Liver (tissue), 9 donors: ENCODE results near the gene TUSC2. TPM values are rescaled to one million over a fixed set of nuclear protein-coding genes. Genes with fewer than 3 reads are reported as not detected.

ENCODE experiments used
- DNase-seq: peaks from one replicate; pipeline ENCODE4 v3.0.0-alpha.2; 2017; ENCODE audit warnings: low spot score
- H3K27ac ChIP-seq, 2 donors: one replicate each; pipeline ENCODE4 v1.7.0; 2013; ENCODE audit warnings: inconsistent platforms in 2 of 2, low read length in 2 of 2, control low read depth in 1 of 2, low read depth in 1 of 2, mild to moderate bottlenecking in 1 of 2
- H3K27me3 ChIP-seq, 4 donors: one replicate each; pipeline versions ENCODE4 v1.6.1 to v1.7.0; 2013; ENCODE audit warnings: low read length in 3 of 4, inconsistent platforms in 1 of 4, mild to moderate bottlenecking in 1 of 4, moderate library complexity in 1 of 4; ENCODE audit not compliant: control insufficient read depth in 4 of 4, insufficient read depth in 4 of 4
- H3K36me3 ChIP-seq, 4 donors: one replicate each; pipeline versions ENCODE4 v1.6.1 to v1.7.0; 2013; ENCODE audit warnings: low read length in 3 of 4, mild to moderate bottlenecking in 3 of 4, low read depth in 1 of 4, moderate library complexity in 1 of 4; ENCODE audit not compliant: control insufficient read depth in 4 of 4, insufficient read depth in 3 of 4
- H3K4me1 ChIP-seq, 4 donors: one replicate each; pipeline versions ENCODE4 v1.6.1 to v1.7.0; 2013; ENCODE audit warnings: low read length in 3 of 4, mild to moderate bottlenecking in 3 of 4, moderate library complexity in 1 of 4; ENCODE audit not compliant: control insufficient read depth in 4 of 4, insufficient read depth in 4 of 4
- H3K4me3 ChIP-seq, 3 donors: one replicate each; pipeline versions ENCODE4 v1.6.1 to v1.7.0; 2013; ENCODE audit warnings: low read length in 3 of 3, control low read depth in 1 of 3, low read depth in 1 of 3, mild to moderate bottlenecking in 1 of 3
- H3K9ac ChIP-seq, 2 donors: one replicate each; pipeline ENCODE4 v1.7.0; 2013; ENCODE audit warnings: low read length in 2 of 2, mild to moderate bottlenecking in 2 of 2, moderate library complexity in 2 of 2, control low read depth in 1 of 2, low read depth in 1 of 2
- H3K9me3 ChIP-seq, 4 donors: one replicate each; pipeline versions ENCODE4 v1.6.1 to v1.7.0; 2013; ENCODE audit warnings: low read length in 3 of 4; ENCODE audit not compliant: control insufficient read depth in 4 of 4
- EGR1 ChIP-seq, 2 donors: IDR thresholded peaks; 2 replicates each; pipeline ENCODE4 v1.6.1; 2016 to 2018; ENCODE audit warnings: antibody characterized with exemption in 2 of 2, low read depth in 2 of 2
- FOXA1 ChIP-seq: IDR thresholded peaks from 2 replicates; pipeline ENCODE4 v1.6.1; 2016; ENCODE audit warnings: antibody characterized with exemption
- FOXA2 ChIP-seq: IDR thresholded peaks from 2 replicates; pipeline ENCODE4 v1.6.1; 2016; ENCODE audit warnings: antibody characterized with exemption
- GABPA ChIP-seq, 2 donors: IDR thresholded peaks in 1 of 2; conservative IDR thresholded peaks in 1 of 2; 2 replicates each; pipeline ENCODE4 v1.6.1; 2016; ENCODE audit warnings: antibody characterized with exemption in 2 of 2, mild to moderate bottlenecking in 1 of 2, moderate library complexity in 1 of 2
- HNF4A ChIP-seq, 2 donors: conservative IDR thresholded peaks; 2 replicates each; pipeline ENCODE4 v1.6.1; 2016; ENCODE audit warnings: antibody characterized with exemption in 2 of 2, mild to moderate bottlenecking in 2 of 2
- HNF4G ChIP-seq: IDR thresholded peaks from 2 replicates; pipeline ENCODE4 v1.6.1; 2016; ENCODE audit warnings: antibody characterized with exemption
- JUND ChIP-seq, 2 donors: IDR thresholded peaks; 2 replicates each; pipeline ENCODE4 v1.6.1; 2016; ENCODE audit warnings: antibody characterized with exemption in 2 of 2
- NR2F2 ChIP-seq: IDR thresholded peaks from 2 replicates; pipeline ENCODE4 v1.6.1; 2016; ENCODE audit warnings: antibody characterized with exemption
- RAD21 ChIP-seq, 2 donors: IDR thresholded peaks; 2 replicates each; pipeline ENCODE4 v1.6.1; 2016; ENCODE audit warnings: antibody characterized with exemption in 2 of 2, mild to moderate bottlenecking in 2 of 2
- RXRA ChIP-seq, 2 donors: IDR thresholded peaks; 2 replicates each; pipeline ENCODE4 v1.6.1; 2017 to 2018; ENCODE audit warnings: antibody characterized with exemption in 2 of 2, mild to moderate bottlenecking in 1 of 2
- SP1 ChIP-seq: IDR thresholded peaks from 2 replicates; pipeline ENCODE4 v1.6.1; 2018; ENCODE audit warnings: antibody characterized with exemption, mild to moderate bottlenecking
- TAF1 ChIP-seq: conservative IDR thresholded peaks from 2 replicates; pipeline ENCODE4 v1.6.1; 2016; ENCODE audit warnings: antibody characterized with exemption, mild to moderate bottlenecking
- YY1 ChIP-seq: IDR thresholded peaks from 2 replicates; pipeline ENCODE4 v1.6.1; 2016; ENCODE audit warnings: antibody characterized with exemption, mild to moderate bottlenecking
- WGBS: extraction: QIAGEN DNeasy Blood & Tissue Kit; methylation state at CpG from one replicate; pipeline ENCODE4 v1.1.7; 2013; 5-methylcytosine and 5-hydroxymethylcytosine counted together
- polyA plus RNA-seq, 2 donors: library from polyadenylated mRNA; stranded (reverse) in 1 of 2; unstranded in 1 of 2; fragments of 200-250 nt in 1 of 2; fragments of >200 nt in 1 of 2; fragmentation: Nextera tagmentation in 1 of 2; extraction: Ambion mirVana in 1 of 2; gene quantifications; one replicate each; pipeline versions ENCODE4 v1.2.1 to v1.2.3, GENCODE V29; 2013 to 2015
- total RNA-seq, 2 donors: library from RNA; depleted of rRNA; stranded (reverse); fragments of >200 nt; gene quantifications; one replicate each; pipeline ENCODE4 v1.2.3, GENCODE V29; 2014
- TF ChIP-seq, protein P1 (sequence below): IDR thresholded peaks from 2 replicates; pipeline ENCODE4 v1.6.1; 2016; ENCODE audit warnings: antibody characterized with exemption
- TF ChIP-seq, protein P2 (sequence below): IDR thresholded peaks from 2 replicates; pipeline ENCODE4 v1.6.1; 2016; ENCODE audit warnings: antibody characterized with exemption
- TF ChIP-seq, protein P3 (sequence below): fragments of 150-350 bp; IDR thresholded peaks from 2 replicates; pipeline ENCODE4 v1.5.1; 2017; ENCODE audit warnings: improper control_type of control experiment, low read depth, low read length; ENCODE audit not compliant: missing input control
- TF ChIP-seq, protein P4 (sequence below): IDR thresholded peaks from 2 replicates; pipeline ENCODE4 v1.6.1; 2016; ENCODE audit warnings: antibody characterized with exemption, mild to moderate bottlenecking
- TF ChIP-seq, protein P5 (sequence below): IDR thresholded peaks from 2 replicates; pipeline ENCODE4 v1.6.1; 2016; ENCODE audit warnings: antibody characterized with exemption
- donor health status: healthy.
- donor health status: healthy.
- donor health status: healthy.
- donor health status: healthy.
- donor health status: healthy.

The TUSC2 gene
- total and polyA plus RNA-seq, 4 donors = 12.7 to 37.7 (median 21.7) TPM

DNA sequence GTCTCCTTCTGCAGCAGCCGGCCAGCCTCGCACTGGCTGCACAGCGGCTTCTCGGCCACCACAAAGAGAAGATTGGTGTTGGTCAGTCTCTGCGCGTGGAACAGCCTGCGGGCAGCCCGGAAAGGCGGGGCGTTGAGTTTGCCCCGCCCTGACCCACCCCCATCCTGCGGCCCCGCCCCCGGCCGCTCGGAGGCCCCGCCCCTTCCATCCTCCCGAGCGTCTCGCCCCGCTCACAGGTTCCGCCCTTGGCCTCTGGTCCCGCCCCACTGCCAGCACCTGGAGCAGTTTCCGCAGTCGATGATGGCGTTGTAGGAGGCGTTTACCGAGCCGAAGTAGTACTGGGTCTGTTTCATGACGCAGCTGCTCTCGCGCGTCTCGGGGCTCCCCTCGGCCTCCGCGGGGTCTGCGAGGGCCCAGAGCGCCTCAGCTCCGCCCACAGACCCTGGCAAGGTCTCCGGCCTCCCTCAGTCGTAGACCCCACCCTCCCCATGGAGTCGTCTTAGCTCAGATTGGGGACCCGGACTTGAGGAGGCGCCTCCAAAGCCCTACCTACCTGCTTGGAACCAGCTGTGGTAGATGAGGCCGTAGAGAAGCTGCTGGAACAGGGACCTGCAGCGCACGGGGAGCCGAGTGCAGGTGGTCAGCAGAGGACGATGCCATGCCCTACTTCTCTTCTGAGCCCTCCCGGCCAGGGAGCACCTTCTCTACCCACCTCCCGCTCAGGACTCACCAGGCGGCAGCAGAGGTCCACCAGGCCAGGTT is 37.2 kb upstream of the TUSC2 start:
- H3K9me3 ChIP-seq = no peaks in the 10 kb centered on the region
- peak overlapping the region in 1 of 2 donors; percentile 14 for H3K9ac ChIP-seq
- peaks cover 0 to 10% (median 6%) of the 10 kb centered on the region in 4 donors for H3K4me1 ChIP-seq
- TF ChIP-seq EGR1 (IDR thresholded peaks at IDR 0.05; ENCODE audit: low read depth in 2 of 2) = no peak
- TF ChIP-seq, protein P1, sequence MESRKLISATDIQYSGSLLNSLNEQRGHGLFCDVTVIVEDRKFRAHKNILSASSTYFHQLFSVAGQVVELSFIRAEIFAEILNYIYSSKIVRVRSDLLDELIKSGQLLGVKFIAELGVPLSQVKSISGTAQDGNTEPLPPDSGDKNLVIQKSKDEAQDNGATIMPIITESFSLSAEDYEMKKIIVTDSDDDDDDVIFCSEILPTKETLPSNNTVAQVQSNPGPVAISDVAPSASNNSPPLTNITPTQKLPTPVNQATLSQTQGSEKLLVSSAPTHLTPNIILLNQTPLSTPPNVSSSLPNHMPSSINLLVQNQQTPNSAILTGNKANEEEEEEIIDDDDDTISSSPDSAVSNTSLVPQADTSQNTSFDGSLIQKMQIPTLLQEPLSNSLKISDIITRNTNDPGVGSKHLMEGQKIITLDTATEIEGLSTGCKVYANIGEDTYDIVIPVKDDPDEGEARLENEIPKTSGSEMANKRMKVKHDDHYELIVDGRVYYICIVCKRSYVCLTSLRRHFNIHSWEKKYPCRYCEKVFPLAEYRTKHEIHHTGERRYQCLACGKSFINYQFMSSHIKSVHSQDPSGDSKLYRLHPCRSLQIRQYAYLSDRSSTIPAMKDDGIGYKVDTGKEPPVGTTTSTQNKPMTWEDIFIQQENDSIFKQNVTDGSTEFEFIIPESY = no peak
- no peak for TF ChIP-seq JUND (IDR thresholded peaks at IDR 0.05)
- TF ChIP-seq FOXA1 = no peak
- TF ChIP-seq NR2F2 = no peak
- no peak for TF ChIP-seq HNF4G
- TF ChIP-seq, protein P2, sequence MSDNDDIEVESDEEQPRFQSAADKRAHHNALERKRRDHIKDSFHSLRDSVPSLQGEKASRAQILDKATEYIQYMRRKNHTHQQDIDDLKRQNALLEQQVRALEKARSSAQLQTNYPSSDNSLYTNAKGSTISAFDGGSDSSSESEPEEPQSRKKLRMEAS = no peak
- TF ChIP-seq, protein P3, sequence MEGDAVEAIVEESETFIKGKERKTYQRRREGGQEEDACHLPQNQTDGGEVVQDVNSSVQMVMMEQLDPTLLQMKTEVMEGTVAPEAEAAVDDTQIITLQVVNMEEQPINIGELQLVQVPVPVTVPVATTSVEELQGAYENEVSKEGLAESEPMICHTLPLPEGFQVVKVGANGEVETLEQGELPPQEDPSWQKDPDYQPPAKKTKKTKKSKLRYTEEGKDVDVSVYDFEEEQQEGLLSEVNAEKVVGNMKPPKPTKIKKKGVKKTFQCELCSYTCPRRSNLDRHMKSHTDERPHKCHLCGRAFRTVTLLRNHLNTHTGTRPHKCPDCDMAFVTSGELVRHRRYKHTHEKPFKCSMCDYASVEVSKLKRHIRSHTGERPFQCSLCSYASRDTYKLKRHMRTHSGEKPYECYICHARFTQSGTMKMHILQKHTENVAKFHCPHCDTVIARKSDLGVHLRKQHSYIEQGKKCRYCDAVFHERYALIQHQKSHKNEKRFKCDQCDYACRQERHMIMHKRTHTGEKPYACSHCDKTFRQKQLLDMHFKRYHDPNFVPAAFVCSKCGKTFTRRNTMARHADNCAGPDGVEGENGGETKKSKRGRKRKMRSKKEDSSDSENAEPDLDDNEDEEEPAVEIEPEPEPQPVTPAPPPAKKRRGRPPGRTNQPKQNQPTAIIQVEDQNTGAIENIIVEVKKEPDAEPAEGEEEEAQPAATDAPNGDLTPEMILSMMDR = no peak
- TF ChIP-seq TAF1 = no peak
- TF ChIP-seq SP1 = no peak
- TF ChIP-seq RXRA (IDR thresholded peaks at IDR 0.05) = no peak
- no peak for TF ChIP-seq RAD21 (IDR thresholded peaks at IDR 0.05)
- TF ChIP-seq, protein P4, sequence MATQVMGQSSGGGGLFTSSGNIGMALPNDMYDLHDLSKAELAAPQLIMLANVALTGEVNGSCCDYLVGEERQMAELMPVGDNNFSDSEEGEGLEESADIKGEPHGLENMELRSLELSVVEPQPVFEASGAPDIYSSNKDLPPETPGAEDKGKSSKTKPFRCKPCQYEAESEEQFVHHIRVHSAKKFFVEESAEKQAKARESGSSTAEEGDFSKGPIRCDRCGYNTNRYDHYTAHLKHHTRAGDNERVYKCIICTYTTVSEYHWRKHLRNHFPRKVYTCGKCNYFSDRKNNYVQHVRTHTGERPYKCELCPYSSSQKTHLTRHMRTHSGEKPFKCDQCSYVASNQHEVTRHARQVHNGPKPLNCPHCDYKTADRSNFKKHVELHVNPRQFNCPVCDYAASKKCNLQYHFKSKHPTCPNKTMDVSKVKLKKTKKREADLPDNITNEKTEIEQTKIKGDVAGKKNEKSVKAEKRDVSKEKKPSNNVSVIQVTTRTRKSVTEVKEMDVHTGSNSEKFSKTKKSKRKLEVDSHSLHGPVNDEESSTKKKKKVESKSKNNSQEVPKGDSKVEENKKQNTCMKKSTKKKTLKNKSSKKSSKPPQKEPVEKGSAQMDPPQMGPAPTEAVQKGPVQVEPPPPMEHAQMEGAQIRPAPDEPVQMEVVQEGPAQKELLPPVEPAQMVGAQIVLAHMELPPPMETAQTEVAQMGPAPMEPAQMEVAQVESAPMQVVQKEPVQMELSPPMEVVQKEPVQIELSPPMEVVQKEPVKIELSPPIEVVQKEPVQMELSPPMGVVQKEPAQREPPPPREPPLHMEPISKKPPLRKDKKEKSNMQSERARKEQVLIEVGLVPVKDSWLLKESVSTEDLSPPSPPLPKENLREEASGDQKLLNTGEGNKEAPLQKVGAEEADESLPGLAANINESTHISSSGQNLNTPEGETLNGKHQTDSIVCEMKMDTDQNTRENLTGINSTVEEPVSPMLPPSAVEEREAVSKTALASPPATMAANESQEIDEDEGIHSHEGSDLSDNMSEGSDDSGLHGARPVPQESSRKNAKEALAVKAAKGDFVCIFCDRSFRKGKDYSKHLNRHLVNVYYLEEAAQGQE = no peak
- no peak for TF ChIP-seq HNF4A (conservative IDR thresholded peaks at IDR 0.05)
- TF ChIP-seq YY1 = no peak
- TF ChIP-seq, protein P5, sequence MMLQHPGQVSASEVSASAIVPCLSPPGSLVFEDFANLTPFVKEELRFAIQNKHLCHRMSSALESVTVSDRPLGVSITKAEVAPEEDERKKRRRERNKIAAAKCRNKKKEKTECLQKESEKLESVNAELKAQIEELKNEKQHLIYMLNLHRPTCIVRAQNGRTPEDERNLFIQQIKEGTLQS = no peak
- no peak for TF ChIP-seq GABPA (IDR thresholded peaks at IDR 0.05 in 1 of 2, conservative IDR thresholded peaks at IDR 0.05 in 1 of 2)
- no peak for TF ChIP-seq FOXA2
- 9% methylated on average over 53 of the region's 53 CpGs for WGBS
- H3K4me3 ChIP-seq = peak overlapping the region; percentile 47 to 63 (median 53)
- H3K27ac ChIP-seq = no peak overlapping the region
- H3K36me3 ChIP-seq = no peaks in the 10 kb centered on the region
- H3K27me3 ChIP-seq = no peaks in the 10 kb centered on the region
- peak; percentile 94 for DNase-seq
